Measurements from ENCODE around the gene EXOC7.

The EXOC7 gene

GRCh38 chr17:76138234-76138895 lies 34.8 kb upstream of the EXOC7 start:
- DNase-seq (ENCODE audit: low spot score): no peak

GRCh38 chr17:76137351-76138233 lies 34.0 kb upstream of the EXOC7 start:
- no peak for DNase-seq (ENCODE audit: low spot score)

DNA sequence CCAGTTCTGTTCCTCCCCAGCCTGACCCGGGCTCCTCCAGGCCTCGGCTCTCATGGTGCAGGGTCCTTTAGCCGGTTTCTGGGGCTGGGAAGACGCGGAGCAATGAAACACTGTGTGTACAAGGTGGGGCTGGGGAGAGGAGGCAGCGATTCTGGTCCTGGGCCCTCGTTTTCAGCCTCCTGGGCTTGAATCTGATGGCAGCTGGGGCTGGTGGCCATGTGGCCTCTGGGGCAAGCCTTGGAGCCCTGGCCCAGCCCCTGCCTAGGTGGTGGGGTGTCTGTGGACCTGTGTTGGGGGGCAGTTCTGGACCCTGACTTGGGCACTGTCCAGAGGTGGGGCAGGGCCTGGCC lies 33.4 kb upstream of the EXOC7 start:
- DNase-seq (ENCODE audit: low spot score): no peak

DNA sequence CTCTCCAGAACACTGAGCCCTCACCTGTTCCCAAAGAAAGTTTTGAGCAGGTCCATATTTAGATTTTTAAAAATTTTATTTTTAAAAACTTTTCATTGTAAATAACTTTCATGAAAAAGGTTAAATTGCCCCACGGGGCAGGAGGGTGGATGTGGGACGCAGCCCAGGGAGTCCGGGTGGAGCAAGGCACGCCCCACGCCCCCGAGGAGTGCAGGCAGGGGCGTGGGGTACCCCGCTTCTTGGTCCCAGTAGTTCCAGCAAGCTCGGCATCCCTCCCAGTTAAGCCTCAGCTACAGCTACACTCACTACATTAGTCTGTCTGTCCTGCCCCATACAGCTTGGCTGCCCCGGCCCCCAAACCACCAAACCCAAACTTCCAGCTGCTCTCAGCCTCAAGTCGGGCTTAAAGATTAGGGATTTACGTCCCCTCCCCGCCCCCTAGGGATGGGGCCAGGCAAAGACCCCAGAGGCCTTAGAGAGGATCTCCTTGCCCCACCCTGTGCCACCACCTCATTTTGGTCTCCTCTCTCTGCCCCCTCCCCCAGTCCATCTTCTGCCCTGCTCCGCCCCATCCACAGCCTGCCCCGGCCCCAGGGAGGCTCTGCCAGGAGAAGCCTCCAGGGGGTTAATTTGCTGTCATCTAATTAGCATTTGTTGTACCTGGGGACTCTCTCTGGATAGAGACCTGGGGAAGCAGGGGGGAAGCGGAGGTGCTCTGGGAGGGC lies 32.9 kb upstream of the EXOC7 start:
- no peak for DNase-seq (ENCODE audit: low spot score)

DNA sequence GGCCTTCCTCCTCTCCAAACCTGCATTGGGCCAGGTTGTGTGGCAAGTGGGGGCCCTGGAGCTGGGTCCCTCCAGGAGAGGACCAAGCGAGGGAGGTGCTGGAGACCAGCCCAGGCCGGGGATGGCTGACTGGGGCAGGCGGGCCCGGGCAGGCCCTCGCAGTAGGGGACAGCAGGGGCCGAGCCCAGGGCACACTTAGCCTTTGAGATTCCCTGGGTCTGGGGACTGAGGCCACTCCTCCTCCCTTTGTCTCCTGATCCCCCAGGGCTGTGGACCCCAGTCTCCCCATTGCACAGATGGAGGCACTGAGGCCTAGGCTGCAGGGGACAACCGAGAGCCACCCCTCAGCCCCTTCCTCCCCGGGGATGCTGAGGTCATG lies 32.2 kb upstream of the EXOC7 start:
- DNase-seq (ENCODE audit: low spot score): no peak

- no peak for DNase-seq (ENCODE audit: low spot score)
These were observed 31.6 kb upstream of the EXOC7 start for GRCh38 chr17:76134911-76135809.

GRCh38 chr17:76132574-76133338 lies 29.2 kb upstream of the EXOC7 start:
- DNase-seq (ENCODE audit: low spot score): no peak

GRCh38 chr17:76131692-76132573 lies 28.3 kb upstream of the EXOC7 start:
- DNase-seq (ENCODE audit: low spot score): no peak

DNA sequence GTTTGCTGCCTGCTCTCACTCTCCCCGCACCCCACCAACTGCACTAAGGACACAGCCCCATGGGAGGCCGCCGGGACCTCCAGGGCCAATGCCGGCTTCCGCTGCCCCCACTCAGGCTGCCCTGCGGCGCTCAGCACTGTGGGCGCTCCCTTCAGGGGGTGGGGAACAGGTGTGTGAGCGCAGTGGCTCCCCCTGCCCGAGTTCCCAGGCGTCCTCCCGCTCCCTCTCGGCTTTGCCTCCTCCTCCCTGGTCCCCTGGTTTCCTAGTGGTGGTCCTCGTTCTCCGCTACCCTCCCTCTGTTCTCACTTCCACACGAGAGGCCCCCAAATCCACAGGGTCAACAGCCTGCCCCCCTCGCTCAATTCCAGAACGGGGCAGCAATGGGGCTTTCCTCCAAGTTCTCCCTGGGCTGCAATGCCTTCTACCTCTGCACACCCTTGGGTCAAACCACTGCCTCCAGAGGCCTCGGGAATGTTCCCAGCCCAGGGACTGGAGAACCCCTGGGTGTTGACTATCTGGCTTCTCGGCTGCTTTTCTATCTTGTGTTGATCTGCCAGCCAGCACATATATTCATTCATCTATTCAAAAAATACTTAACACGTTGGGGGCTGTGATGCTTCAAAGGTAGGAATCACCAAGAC lies 27.6 kb upstream of the EXOC7 start:
- no peak for DNase-seq (ENCODE audit: low spot score)

DNA sequence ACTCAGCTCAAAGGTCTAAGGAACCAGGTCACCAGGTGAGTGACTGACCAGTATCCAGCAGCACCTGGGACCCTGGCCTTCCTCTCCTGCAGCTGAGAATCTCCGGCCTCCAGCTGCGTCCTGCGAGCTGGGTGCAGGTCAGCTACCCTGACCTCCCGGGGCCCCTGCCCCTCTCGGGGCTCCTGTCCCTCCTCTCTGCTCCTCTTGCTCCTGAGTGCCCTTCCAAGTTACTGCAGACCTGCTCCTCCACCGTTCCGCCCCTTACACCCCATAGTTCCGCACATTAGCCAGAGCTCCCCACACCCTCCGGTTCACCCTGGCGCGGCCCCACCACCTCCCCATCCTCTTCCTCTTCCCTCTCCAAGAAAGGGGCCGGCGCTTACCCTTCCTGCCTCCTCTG lies 26.9 kb upstream of the EXOC7 start:
- no peak for DNase-seq (ENCODE audit: low spot score)

DNA sequence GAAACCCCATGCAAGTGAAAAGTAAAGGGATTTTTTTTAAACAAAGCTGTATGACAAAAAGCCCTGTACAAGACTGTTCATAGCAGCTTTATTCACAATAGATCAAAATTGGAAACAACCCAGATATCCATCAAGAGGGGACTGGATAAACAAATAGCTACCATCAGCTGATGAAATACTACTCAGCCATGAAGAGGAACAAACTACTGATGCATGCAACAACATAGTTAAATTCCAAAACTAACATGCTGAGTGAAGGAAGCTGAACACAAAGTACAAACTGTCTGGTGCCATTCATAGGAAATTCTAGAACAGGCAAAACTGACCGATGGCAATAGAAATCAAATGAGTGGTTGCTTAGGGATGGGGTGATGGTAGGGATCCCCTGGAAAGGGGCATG lies 22.3 kb upstream of the EXOC7 start:
- no peak for DNase-seq (ENCODE audit: low spot score)

GRCh38 chr17:76125391-76125675 lies 21.7 kb upstream of the EXOC7 start:
- no peak for DNase-seq (ENCODE audit: low spot score)

DNA sequence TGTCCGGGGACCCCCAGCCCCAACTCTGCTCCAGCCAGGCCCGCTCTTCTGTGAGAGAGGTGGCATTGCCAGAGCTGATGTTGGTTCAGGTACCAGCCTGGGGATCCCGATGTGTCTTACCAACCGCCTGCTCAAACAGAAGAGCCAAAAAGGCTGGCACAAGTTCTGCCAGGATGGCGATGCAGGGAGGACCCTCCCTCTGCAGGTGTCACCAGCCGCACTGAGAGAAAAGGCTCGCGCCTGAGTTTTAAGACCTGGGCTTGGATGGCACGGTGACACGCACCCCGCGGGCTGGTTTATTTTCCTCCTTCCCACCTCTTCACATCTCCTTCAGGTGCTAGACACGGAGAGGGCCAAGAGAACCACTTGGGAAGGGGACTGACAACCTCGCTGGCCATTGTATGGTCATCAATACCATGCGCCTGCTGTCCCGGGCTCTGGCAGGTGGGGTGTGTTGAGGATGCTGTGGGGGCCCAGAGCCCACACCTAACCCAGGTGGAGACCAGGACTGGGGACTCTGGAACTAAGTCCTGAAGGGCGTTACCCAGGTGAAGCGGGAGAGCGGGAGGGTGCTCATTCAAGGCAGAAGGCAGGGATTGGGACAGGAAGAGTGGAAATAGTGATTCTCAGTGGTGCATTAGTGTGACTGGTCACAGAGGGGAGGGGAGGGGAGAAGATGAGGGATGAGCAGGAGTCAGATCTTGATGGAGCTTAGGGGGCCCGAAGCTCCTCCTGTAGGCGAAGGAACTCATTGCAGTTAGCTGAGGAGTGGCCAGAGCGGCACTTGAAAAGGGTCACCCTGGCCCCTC lies 21.2 kb upstream of the EXOC7 start:
- DNase-seq (ENCODE audit: low spot score): no peak

GRCh38 chr17:76123749-76124581 lies 20.4 kb upstream of the EXOC7 start:
- no peak for DNase-seq (ENCODE audit: low spot score)

DNA sequence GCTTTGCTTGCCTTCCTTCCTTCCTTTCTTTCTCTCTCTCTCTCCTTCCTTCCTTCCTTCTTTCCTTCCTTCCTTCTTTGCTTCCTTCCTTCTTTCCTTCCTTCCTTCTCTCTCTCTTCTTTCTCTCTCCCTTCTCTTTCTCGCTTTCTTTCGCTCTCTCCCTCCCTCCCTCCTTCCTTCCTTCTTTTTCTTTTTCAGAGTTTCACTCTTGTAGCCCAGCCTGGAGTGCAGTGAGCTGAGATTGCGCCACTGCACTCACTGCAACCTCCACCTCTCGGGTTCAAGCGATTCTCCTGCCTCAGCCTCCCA lies 19.6 kb upstream of the EXOC7 start:
- no peak for DNase-seq (ENCODE audit: low spot score)

- DNase-seq (ENCODE audit: low spot score): no peak
These were observed 19.0 kb upstream of the EXOC7 start for GRCh38 chr17:76122431-76123190.

GRCh38 chr17:76121932-76122430 lies 18.4 kb upstream of the EXOC7 start:
- DNase-seq (ENCODE audit: low spot score): peak; percentile 74

GRCh38 chr17:76120658-76121008 lies 17.0 kb upstream of the EXOC7 start:
- DNase-seq (ENCODE audit: low spot score): no peak
